Measurements from ENCODE around the gene THTPA.

GRCh38 chr14:23551266-23552028 is 4.6 kb upstream of the THTPA start, which contains the start of gene ZFHX2:
- TF ChIP-seq, protein P1, sequence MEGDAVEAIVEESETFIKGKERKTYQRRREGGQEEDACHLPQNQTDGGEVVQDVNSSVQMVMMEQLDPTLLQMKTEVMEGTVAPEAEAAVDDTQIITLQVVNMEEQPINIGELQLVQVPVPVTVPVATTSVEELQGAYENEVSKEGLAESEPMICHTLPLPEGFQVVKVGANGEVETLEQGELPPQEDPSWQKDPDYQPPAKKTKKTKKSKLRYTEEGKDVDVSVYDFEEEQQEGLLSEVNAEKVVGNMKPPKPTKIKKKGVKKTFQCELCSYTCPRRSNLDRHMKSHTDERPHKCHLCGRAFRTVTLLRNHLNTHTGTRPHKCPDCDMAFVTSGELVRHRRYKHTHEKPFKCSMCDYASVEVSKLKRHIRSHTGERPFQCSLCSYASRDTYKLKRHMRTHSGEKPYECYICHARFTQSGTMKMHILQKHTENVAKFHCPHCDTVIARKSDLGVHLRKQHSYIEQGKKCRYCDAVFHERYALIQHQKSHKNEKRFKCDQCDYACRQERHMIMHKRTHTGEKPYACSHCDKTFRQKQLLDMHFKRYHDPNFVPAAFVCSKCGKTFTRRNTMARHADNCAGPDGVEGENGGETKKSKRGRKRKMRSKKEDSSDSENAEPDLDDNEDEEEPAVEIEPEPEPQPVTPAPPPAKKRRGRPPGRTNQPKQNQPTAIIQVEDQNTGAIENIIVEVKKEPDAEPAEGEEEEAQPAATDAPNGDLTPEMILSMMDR (IDR thresholded peaks at IDR 0.05) = no peak
- TF ChIP-seq POLR2A (IDR thresholded peaks at IDR 0.05) = peak in 1 of 2 donors; percentile 47
